ENCODE results near the gene MTMR3.

MTMR3 gene

DNA sequence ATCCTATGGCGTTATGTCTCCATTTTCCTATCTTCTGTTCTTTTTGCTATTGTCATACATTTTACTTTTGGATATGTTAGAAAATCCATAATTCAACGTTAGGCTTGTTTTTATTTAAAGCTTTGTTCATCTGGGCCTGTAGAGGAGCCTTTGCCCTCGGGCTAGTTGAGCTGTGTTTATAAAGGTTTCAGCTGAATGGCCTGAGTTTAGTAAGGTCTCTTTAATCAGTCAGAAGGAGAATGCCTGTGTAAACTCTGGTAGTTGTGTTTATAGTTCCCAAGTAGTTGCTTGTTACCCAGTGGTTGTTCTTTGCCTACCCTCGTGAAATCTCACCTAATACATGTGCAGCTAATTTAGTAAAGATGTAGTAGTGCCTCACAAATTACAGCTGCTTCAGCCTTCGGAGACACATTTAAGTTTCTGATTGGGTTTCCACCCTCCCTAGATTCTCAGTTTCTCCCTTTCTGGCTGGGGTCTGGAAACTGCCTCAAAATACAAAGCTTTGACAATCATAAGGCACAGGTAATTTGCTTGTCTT, 33.1 kb downstream of the MTMR3 start:
- TF ChIP-seq, protein P1, sequence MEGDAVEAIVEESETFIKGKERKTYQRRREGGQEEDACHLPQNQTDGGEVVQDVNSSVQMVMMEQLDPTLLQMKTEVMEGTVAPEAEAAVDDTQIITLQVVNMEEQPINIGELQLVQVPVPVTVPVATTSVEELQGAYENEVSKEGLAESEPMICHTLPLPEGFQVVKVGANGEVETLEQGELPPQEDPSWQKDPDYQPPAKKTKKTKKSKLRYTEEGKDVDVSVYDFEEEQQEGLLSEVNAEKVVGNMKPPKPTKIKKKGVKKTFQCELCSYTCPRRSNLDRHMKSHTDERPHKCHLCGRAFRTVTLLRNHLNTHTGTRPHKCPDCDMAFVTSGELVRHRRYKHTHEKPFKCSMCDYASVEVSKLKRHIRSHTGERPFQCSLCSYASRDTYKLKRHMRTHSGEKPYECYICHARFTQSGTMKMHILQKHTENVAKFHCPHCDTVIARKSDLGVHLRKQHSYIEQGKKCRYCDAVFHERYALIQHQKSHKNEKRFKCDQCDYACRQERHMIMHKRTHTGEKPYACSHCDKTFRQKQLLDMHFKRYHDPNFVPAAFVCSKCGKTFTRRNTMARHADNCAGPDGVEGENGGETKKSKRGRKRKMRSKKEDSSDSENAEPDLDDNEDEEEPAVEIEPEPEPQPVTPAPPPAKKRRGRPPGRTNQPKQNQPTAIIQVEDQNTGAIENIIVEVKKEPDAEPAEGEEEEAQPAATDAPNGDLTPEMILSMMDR (conservative IDR thresholded peaks at IDR 0.05): no peak
- H3K27ac ChIP-seq: no peak overlapping the region; the same call in 1 of the 2 replicates

GRCh38 chr22:29917052-29917902, 34.3 kb downstream of the MTMR3 start:
- TF ChIP-seq, protein P1 (conservative IDR thresholded peaks at IDR 0.05): no peak
- no peak overlapping the region for H3K27ac ChIP-seq

DNA sequence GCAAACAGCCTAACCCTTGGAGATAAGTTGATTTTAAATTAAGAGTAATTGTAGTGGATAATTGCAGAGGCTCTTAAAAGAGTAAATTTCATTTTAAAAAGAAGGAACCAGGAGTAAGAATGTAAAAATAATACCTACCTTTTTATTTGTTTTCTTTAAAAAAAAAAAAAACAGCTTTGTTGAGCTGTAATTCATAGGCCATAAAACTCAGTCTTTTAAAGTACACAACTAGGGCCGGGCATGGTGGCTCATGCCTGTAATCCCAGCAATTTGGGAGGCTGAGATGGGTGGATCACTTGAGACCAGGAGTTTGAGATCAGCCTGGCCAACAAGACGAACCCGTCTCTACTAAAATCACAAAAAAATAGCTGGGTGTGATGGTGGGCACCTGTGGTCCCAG, 42.4 kb downstream of the MTMR3 start:
- H3K27ac ChIP-seq: no peak overlapping the region
- TF ChIP-seq, protein P1 (conservative IDR thresholded peaks at IDR 0.05): no peak

GRCh38 chr22:29926057-29926456, 43.1 kb downstream of the MTMR3 start:
- TF ChIP-seq, protein P1 (conservative IDR thresholded peaks at IDR 0.05): no peak
- no peak overlapping the region for H3K27ac ChIP-seq

DNA sequence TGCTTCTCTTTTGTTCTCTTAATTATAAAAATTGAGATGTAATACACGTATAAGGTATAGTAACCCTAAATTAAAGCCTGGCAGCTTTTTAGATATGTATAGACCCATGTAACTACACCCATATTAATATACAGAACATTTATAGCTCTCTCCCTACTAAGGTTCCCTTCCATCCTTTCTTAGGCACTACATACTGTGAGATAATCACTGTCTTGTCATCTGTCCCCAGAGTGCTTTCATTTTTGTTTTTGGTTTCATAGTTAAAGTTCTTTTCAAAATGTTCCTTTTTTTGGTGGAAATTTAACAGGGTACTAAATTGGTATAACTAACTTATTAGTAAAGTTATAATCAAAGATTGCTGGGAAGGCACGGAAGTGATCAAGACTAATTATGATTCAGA, 49.2 kb downstream of the MTMR3 start:
- H3K27ac ChIP-seq: no peak overlapping the region
- TF ChIP-seq, protein P1 (conservative IDR thresholded peaks at IDR 0.05): no peak

- TF ChIP-seq, protein P1 (conservative IDR thresholded peaks at IDR 0.05): no peak
- no peak overlapping the region for H3K27ac ChIP-seq
Measured at GRCh38 chr22:29933619-29934018, 50.6 kb downstream of the MTMR3 start.

- H3K27ac ChIP-seq: no peak overlapping the region
- TF ChIP-seq, protein P1 (conservative IDR thresholded peaks at IDR 0.05): no peak
Measured at GRCh38 chr22:29934596-29934995, 51.6 kb downstream of the MTMR3 start.
